Stomach (tissue), 19 donors: ENCODE data around the gene VCP. TPM values are rescaled to one million over a fixed set of nuclear protein-coding genes. Genes with fewer than 3 reads are reported as not detected.

Source experiments
- DNase-seq, 2 donors: peaks; one replicate each; pipeline versions ENCODE4 v3.0.0 to v3.0.0-alpha.2; 2013 to 2019
- H3K27ac ChIP-seq, 5 donors: fragments of 200-600 bp in 4 of 5; sonication (generic) in 4 of 5; one replicate each; pipeline ENCODE4 v1.5.1; 2013 to 2019; ENCODE audit warnings: mild to moderate bottlenecking in 1 of 5, moderate library complexity in 1 of 5
- H3K27me3 ChIP-seq, 3 donors: fragments of 200-600 bp; sonication (generic); one replicate each; pipeline ENCODE4 v1.5.1; 2017 to 2019; ENCODE audit warnings: mixed run types in 1 of 3
- H3K36me3 ChIP-seq, 4 donors: fragments of 200-600 bp; sonication (generic); 1 replicate in 3 of 4; 2 replicates in 1 of 4; pipeline ENCODE4 v1.5.1; 2016 to 2019
- H3K4me1 ChIP-seq, 4 donors: fragments of 200-600 bp; sonication (generic); one replicate each; pipeline ENCODE4 v1.5.1; 2016 to 2019
- H3K4me3 ChIP-seq, 4 donors: fragments of 200-600 bp; sonication (generic) in 3 of 4; one replicate each; pipeline ENCODE4 v1.5.1; 2016 to 2019; ENCODE audit warnings: mild to moderate bottlenecking in 1 of 4
- H3K9me3 ChIP-seq, 4 donors: fragments of 200-600 bp; sonication (generic); one replicate each; pipeline ENCODE4 v1.5.1; 2016 to 2019
- CTCF ChIP-seq, 7 experiments: fragments of 450-650 bp in 4 of 7; fragments of 200-600 bp in 3 of 7; sonication (generic) in 3 of 7; IDR thresholded peaks; one replicate each; pipeline ENCODE4 v1.5.1; 2016 to 2019; ENCODE audit warnings: antibody characterized with exemption in 7 of 7, control low read depth in 2 of 7, mild to moderate bottlenecking in 1 of 7
- EP300 ChIP-seq: sonication (generic); formaldehyde crosslinking; IDR thresholded peaks from one replicate; pipeline ENCODE4 v1.6.1; 2017; ENCODE audit warnings: antibody characterized with exemption
- POLR2A ChIP-seq, 4 donors: fragments of 450-650 bp; IDR thresholded peaks; one replicate each; pipeline ENCODE4 v1.6.1; 2016; ENCODE audit warnings: antibody characterized with exemption in 4 of 4, control low read depth in 2 of 4, mild to moderate bottlenecking in 1 of 4, moderate library complexity in 1 of 4
- POLR2AphosphoS5 ChIP-seq, 3 donors: sonication (generic); formaldehyde crosslinking; IDR thresholded peaks; one replicate each; pipeline ENCODE4 v1.6.1; 2016; ENCODE audit warnings: antibody characterized with exemption in 3 of 3
- WGBS, 5 donors: extraction: QIAGEN DNeasy Blood & Tissue Kit in 3 of 5; methylation state at CpG; one replicate each; pipeline versions ENCODE4 v1.1.5 to v1.1.7; 2013 to 2018; 5-methylcytosine and 5-hydroxymethylcytosine counted together
- intact Hi-C: fragments of 100-400 bp; cut with DNase I; formaldehyde crosslinking; loops from one replicate; pipeline ENCODE4 v1.15.1; 2023; ENCODE audit warnings: low total_unique reads
- long read RNA-seq, 10 donors: transcript quantifications; one replicate each; lab custom pipeline, GENCODE V29; 2026
- polyA plus RNA-seq, 3 donors: library from polyadenylated mRNA; stranded (reverse); fragments of 200-250 nt; gene quantifications; one replicate each; pipeline ENCODE4 v1.2.3, GENCODE V29; 2013
- total RNA-seq, 5 donors: library from RNA; depleted of rRNA; stranded (reverse); fragments of >200 nt; gene quantifications; one replicate each; pipeline versions ENCODE4 v1.1.0 to v1.2.3, GENCODE V29; 2014 to 2016
- donor health status: healthy with polysubstance abuse.
- donor health status: Bipolar disorder and iron deficiency.
- donor health status: healthy.

VCP gene
- 100 to 1,000 TPM; 113 to 238 (median 146) TPM for total RNA-seq
- 10 to 100 TPM; 53.2 to 60.5 (median 53.5) TPM for polyA plus RNA-seq
- long read RNA-seq, donor 1, full-length matches to known transcripts = 11 of 20 reads
- long read RNA-seq, donor 1, partial matches to known transcripts = 9 of 20 reads
- long read RNA-seq, donor 1, other reads (novel, unspliced or antisense) = 0 of 20 reads
- long read RNA-seq, donor 2, full-length matches to known transcripts = 21 of 21 reads
- long read RNA-seq, donor 2, partial matches to known transcripts = 0 of 21 reads
- long read RNA-seq, donor 2, other reads (novel, unspliced or antisense) = 0 of 21 reads
- long read RNA-seq, donor 3, full-length matches to known transcripts = 11 of 18 reads
- long read RNA-seq, donor 3, partial matches to known transcripts = 7 of 18 reads
- long read RNA-seq, donor 3, other reads (novel, unspliced or antisense) = 0 of 18 reads
- long read RNA-seq, donor 4, full-length matches to known transcripts = 6 of 6 reads
- long read RNA-seq, donor 4, partial matches to known transcripts = 0 of 6 reads
- long read RNA-seq, donor 4, other reads (novel, unspliced or antisense) = 0 of 6 reads
- long read RNA-seq, donor 5, full-length matches to known transcripts = 30 of 55 reads
- long read RNA-seq, donor 5, partial matches to known transcripts = 25 of 55 reads
- long read RNA-seq, donor 5, other reads (novel, unspliced or antisense) = 0 of 55 reads
- long read RNA-seq, donor 6, full-length matches to known transcripts = 61 of 105 reads
- long read RNA-seq, donor 6, partial matches to known transcripts = 33 of 105 reads
- long read RNA-seq, donor 6, other reads (novel, unspliced or antisense) = 11 of 105 reads
- long read RNA-seq, donor 7, full-length matches to known transcripts = 20 of 40 reads
- long read RNA-seq, donor 7, partial matches to known transcripts = 20 of 40 reads
- long read RNA-seq, donor 7, other reads (novel, unspliced or antisense) = 0 of 40 reads
- long read RNA-seq, donor 8, full-length matches to known transcripts = 33 of 46 reads
- long read RNA-seq, donor 8, partial matches to known transcripts = 13 of 46 reads
- long read RNA-seq, donor 8, other reads (novel, unspliced or antisense) = 0 of 46 reads
- long read RNA-seq, donor 9, full-length matches to known transcripts = 16 of 28 reads
- long read RNA-seq, donor 9, partial matches to known transcripts = 12 of 28 reads
- long read RNA-seq, donor 9, other reads (novel, unspliced or antisense) = 0 of 28 reads
- long read RNA-seq, donor 10, full-length matches to known transcripts = 12 of 12 reads
- long read RNA-seq, donor 10, partial matches to known transcripts = 0 of 12 reads
- long read RNA-seq, donor 10, other reads (novel, unspliced or antisense) = 0 of 12 reads

- Histone ChIP-seq H3K9me3 (no peaks in the 10 kb centered on the region), H3K4me1 (peaks cover 26 to 45% (median 43%) of the 10 kb centered on the region in 4 donors), H3K27ac (peak within 1 kb of the TSS; percentile 98 to 100 (median 100)), H3K27me3 (no peaks in the 10 kb centered on the region), H3K36me3 (peaks cover 4 to 40% (median 30%) of the 10 kb centered on the region in 4 donors), H3K4me3 (peak within 1 kb of the TSS; percentile 73 to 100 (median 94))
- 5 to 6% (median 5%) methylated on average over 33 to 54 of the region's 54 CpGs for WGBS, 5 donors
- DNase-seq = peak; percentile 98 to 100
- intact Hi-C loops = no loop called here
- TF ChIP-seq EP300 (no peak), POLR2AphosphoS5 (IDR thresholded peaks at IDR 0.05) (peak; percentile 80 to 97 (median 96)), POLR2A (IDR thresholded peaks at IDR 0.05) (peak in 2 of 4 donors; percentile 79 to 81), CTCF (IDR thresholded peaks at IDR 0.05) (no peak)
These were observed at the start of gene VCP for GRCh38 chr9:35072461-35073278. Gene VCP (minus strand): TSS chr9:35072625. CDS start chr9:35072353, 272 bp downstream.

GRCh38 chr9:35116898-35117551, 44.6 kb upstream of the VCP start:
- Histone ChIP-seq H3K27ac (peak overlapping the region; percentile 87 to 95 (median 92)), H3K4me3 (peak overlapping the region; percentile 53 to 65 (median 60))
- intact Hi-C loops = loop anchor here (5.0 to 10.0 kb wide), 2 partner anchors 140 to 358 kb away; no protein-coding TSS in a partner anchor

More at GRCh38 chr9:35116898-35117551, 44.6 kb upstream of the VCP start:
- no peak for TF ChIP-seq POLR2A (IDR thresholded peaks at IDR 0.05)
- peak in 1 of 3 donors; percentile 67 for TF ChIP-seq POLR2AphosphoS5 (IDR thresholded peaks at IDR 0.05)
- TF ChIP-seq CTCF (IDR thresholded peaks at IDR 0.05) = peak in 5 of 7 experiments; percentile 83 to 92 (median 89)
- no peaks in the 10 kb centered on the region for H3K9me3 ChIP-seq
- no peaks in the 10 kb centered on the region for H3K36me3 ChIP-seq
- WGBS, 5 donors = 15 to 21% (median 17%) methylated on average over 30 of the region's 30 CpGs
- no peaks in the 10 kb centered on the region for H3K27me3 ChIP-seq
- H3K4me1 ChIP-seq = peaks cover 31 to 49% (median 49%) of the 10 kb centered on the region in 4 donors
- peak; percentile 92 to 98 for DNase-seq
